C4-2B (cell line): ENCODE results near the gene OSGEP.

Source experiments
- H3K27ac ChIP-seq: fragments of 450-650 bp; 2 replicates; pipeline ENCODE4 v1.5.1; 2017
- ZFX ChIP-seq: fragments of 450-650 bp; IDR thresholded peaks from 2 replicates; pipeline ENCODE4 v1.6.1; 2017
- TF ChIP-seq, protein P1 (sequence below): fragments of 450-650 bp; conservative IDR thresholded peaks from 2 replicates; pipeline ENCODE4 v1.5.1; 2017; ENCODE audit warnings: mild to moderate bottlenecking

The OSGEP gene

GRCh38 chr14:20428802-20429201, 25.8 kb downstream of the OSGEP start:
- no peak for TF ChIP-seq ZFX
- no peak overlapping the region for H3K27ac ChIP-seq

- no peak overlapping the region for H3K27ac ChIP-seq
- TF ChIP-seq, protein P1, sequence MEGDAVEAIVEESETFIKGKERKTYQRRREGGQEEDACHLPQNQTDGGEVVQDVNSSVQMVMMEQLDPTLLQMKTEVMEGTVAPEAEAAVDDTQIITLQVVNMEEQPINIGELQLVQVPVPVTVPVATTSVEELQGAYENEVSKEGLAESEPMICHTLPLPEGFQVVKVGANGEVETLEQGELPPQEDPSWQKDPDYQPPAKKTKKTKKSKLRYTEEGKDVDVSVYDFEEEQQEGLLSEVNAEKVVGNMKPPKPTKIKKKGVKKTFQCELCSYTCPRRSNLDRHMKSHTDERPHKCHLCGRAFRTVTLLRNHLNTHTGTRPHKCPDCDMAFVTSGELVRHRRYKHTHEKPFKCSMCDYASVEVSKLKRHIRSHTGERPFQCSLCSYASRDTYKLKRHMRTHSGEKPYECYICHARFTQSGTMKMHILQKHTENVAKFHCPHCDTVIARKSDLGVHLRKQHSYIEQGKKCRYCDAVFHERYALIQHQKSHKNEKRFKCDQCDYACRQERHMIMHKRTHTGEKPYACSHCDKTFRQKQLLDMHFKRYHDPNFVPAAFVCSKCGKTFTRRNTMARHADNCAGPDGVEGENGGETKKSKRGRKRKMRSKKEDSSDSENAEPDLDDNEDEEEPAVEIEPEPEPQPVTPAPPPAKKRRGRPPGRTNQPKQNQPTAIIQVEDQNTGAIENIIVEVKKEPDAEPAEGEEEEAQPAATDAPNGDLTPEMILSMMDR = no peak
- TF ChIP-seq ZFX = no peak
Measured at GRCh38 chr14:20428010-20428365, 26.6 kb downstream of the OSGEP start.

DNA sequence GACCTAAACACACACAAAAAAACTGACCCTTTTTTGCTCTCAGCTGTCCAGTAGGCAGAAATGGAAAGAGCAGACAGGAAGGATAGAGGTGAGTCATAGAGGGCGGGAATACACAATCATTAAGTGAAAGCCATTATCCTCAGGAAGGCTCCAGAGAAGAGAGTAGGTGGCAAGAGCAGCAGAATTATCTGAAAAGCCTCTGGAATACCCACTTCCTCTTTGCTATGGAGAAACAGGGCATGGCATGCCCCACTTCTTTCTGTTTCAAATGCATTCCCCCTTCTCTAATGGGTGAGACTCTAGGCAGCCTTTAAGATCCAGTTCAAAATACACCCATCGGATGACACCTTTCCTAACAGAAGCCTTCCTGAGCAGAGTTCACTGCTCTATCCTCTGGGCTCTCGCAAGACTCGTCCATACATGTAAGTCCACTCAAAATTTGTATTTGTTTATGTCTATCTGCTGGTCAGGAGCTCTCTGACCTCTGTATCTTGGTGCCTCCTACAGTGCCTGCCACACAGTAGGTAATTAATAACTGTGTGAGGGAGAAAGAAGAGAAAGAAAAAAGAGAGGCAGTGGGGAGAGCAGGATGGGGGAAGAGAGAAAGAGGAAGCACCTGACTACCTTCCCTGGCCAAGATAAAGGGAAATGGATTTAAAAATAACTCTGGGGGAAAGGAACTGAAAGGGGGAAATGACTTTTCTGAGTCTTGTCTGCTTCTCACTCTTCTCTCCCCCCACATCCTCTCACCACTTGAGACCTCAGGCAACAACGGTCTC, 27.2 kb downstream of the OSGEP start:
- H3K27ac ChIP-seq = no peak overlapping the region
- TF ChIP-seq, protein P1 = no peak
- TF ChIP-seq ZFX = no peak

- no peak for TF ChIP-seq ZFX
- TF ChIP-seq, protein P1 = no peak
- H3K27ac ChIP-seq = no peak overlapping the region
Measured at GRCh38 chr14:20424851-20425250, 29.8 kb downstream of the OSGEP start.

DNA sequence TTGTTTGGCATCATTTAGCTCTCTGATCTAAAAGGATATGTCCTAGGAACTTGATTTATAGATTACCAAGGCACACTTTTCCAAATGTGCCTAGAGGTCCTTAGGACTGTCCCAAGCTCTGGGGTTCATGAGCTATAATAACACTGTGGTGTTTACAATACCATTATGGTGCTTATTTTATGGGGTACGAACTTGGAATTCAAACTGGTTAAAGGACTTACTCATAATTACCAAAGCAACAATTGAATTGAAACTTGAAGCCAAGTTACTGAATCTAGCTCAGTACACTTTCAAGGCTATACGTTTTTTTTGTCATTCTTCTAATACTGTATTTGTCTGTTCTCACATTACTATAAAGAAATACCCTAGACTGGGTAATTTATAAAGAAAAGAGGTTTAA, 31.7 kb downstream of the OSGEP start:
- TF ChIP-seq ZFX = no peak
- TF ChIP-seq, protein P1 = no peak
- no peak overlapping the region for H3K27ac ChIP-seq

DNA sequence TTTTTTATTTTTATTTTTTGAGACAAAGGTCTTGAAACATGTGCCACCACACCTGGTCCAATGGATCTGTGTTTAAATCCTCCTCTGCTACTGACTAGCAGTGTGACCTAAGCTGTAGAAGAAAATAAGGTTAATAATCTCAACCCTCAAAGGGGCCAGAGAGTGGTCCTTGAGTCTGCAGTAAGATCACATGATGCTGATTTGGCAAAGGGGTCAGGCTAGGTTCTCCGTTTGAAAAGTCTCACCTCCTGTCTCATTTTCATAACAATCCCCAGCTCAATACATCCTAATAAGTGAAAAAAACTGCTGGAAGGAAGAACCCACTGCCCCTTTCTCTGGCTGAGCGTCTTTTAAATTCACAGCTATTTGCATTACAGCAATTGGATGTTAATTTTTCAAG, 33.3 kb downstream of the OSGEP start:
- no peak overlapping the region for H3K27ac ChIP-seq
- TF ChIP-seq, protein P1 = no peak
- TF ChIP-seq ZFX = no peak

GRCh38 chr14:20419419-20419818, 35.2 kb downstream of the OSGEP start:
- H3K27ac ChIP-seq = no peak overlapping the region
- TF ChIP-seq, protein P1 = no peak
- TF ChIP-seq ZFX = no peak

- H3K27ac ChIP-seq = no peak overlapping the region
- TF ChIP-seq, protein P1 = no peak
- TF ChIP-seq ZFX = no peak
Measured at GRCh38 chr14:20418501-20418909, 36.1 kb downstream of the OSGEP start.
